ENCODE data around the gene CTNNA1.
"Not testable (repeated sequence)": the region's sequence is repeated elsewhere in the genome, so short reads cannot be mapped to it uniquely, and the experiment has no call there.

The CTNNA1 gene

DNA sequence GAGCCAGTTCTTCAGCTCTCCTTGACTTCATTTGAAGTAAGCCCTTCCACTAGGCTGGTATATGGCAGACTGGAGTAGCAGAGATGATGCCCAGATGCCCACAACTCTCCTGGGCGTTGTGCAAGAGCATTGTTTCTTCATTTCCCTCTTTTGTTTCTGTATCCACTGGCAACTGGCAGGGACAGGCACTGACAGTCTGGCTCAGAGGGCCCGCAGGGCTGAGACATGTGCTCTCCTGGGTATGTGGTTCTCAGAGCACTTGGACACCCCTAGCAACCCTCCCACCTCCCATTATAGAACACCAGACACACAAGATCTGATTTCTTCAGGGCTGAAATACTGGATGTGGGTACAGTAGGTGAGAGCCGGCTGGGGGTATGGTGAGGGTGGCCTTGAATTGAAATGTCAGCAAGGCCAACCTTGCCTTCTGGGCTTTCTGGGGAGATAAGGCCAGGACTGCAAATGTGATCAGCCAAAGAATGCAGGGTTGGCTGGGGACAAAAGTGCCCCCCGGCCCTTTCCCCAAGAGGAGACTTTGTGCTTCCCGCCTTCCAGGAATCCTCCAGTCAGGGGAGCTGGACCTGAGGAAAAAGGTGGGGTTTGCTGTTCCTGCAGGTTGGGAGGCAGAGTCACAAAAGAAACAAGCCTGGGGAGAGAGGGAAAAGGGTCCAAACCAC lies 28.6 kb upstream of the CTNNA1 start:
- DNase-seq (ENCODE audit: low read depth), result no peak

DNA sequence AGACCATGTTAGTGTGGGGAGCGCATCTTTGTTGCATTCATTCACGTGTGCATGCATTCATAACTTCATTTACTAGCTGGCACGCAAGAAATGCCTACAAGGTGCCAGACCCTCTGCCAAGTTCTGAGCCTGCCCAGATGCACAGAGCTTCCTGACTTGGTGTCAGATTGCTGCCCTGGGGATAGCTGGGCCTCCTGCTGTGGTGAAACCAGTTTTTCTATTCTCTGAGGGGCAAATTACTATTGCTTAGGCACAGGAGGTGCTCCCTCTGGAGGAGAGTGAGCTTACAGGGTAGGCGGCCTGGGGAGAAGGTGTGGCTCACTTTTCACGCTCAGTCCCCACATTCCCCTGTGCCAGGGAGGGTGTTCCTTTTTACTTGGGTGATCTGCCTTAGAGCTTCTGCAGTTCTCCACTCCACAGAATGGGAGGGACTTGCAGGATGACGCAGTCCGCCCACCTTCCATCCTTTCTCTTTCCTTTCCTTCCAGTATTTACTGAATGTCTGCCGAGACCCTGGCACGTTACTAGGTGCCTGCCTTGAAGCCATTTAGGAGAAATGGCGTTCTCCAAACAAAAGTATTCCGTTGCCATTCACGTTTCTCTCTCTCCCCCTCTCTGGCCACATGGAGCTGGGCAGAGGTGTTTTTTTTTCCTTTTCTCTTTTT lies 27.9 kb upstream of the CTNNA1 start:
- DNase-seq (ENCODE audit: low read depth), result no peak

DNA sequence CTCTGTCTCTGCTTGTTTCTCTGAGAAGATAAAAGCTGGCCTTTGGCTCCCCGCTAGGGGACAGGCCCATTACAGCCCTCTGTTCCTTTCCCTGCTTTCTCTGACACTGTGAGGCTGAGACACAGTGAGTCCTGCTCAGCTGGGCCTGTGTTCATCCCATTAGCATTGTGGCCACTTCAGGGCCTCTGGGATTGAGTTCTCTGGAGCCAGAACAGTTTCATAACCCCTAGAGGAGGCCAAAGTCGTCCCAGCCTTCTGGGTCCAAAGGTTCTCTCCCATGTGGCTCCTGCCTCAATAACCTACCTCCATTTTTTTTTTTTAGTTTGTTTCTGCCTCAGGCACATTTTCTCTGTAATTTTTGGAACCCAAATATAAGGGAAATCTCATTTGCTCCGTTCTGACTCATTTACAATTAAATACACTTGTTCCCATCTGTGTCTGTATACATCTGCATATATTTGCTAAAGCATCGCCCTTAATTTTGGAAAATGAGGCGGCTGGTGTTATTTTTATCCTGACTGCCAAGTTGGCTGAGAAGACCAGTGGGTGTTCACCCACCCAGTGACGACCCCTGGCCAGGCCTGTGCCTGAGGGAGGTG lies 27.3 kb upstream of the CTNNA1 start:
- no peak for DNase-seq (ENCODE audit: low read depth)

DNA sequence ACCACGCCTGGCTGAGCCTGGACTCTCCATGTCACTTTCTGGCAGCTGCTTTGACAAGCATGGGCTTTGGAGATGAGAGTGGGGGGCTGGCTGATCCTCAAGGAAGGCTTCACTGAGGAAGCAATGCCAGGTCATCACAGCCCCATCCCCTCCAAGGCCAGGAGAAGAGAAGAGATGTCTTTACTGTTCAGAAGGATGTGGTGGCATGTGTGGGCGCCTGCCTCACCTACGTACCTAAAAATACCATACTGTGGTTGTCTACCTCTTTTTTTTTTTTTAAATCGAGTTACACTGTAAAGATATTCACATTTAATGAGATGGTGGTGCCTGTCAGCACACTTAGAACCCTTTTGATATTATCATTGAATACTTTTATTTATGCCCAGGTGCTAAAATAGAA lies 26.4 kb upstream of the CTNNA1 start:
- no peak for DNase-seq (ENCODE audit: low read depth)

DNA sequence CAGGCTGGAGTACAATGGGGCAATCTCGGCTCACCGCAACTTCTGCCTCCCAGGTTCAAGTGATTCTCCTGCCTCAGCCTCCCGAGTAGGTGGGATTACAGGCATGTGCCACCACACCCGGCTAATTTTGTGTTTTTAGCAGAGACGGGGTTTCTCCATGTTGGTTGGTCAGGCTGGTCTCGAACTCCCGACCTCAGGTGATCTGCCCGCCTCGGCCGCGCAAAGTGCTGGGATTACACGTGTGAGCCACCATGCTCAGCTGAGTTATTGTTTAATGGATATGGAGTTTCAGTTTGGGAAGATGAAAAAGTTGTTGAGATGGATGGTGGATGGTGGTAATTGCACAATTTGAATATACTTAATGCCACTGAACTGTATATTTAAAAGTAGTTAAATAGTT lies 22.7 kb upstream of the CTNNA1 start:
- DNase-seq (ENCODE audit: low read depth), result not testable (repeated sequence)

DNA sequence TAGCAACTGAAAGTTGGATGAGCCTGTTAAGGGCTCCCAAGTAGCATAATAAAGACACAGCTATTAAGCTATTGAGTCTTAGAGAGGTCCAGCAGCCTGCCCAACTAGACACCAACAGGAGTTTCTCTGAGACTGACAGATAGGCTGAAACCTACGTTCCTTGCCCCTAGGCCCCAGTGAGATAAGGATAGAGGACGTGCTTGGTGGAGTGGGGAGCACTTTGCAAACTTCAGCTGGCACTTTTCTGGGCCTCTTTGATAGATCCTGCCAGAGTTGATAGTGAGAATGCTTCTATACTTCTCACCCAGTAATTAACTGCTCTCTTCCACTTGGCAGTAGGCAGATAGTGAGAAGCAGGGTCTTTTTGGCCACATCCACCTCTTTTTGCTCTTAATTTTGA lies 20.8 kb upstream of the CTNNA1 start:
- no peak for DNase-seq (ENCODE audit: low read depth)

DNA sequence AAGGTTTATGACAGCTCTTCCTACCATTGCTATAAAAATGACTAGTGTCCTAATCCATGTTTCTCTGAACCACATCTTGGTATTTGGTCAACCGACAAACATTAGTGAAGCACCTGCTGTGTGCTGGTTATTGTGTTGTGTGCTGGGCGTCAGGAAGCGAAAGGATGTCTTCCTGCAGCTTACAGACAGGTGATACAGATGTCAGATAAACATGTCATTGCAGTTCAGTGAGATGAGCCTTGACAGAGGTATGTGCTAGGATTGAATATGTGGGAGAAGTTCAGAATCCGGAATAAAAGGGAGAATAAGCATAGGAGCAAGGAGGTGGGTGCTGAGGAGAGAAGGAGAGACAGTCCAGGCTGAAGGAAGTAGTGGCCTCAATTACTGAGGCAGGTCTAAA lies 20.3 kb upstream of the CTNNA1 start:
- DNase-seq (ENCODE audit: low read depth), result no peak

DNA sequence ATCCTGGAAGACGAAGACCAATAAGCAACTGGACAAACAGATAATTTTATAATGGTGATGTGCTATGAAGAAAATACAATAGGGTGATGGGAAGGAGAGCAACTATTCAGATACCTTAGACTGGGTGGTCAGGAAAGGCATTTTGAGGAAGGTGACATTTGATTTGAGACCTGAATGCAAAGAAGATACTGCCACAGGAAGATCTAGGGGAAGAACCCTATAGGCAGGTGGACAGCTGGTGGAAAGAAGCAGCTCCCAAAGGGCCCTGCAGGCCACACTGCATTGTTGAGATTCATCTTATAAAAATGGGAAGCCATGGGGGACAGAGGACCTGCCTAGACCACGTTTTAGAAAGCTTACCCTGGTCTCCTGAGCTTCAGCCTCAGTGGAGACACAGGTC lies 19.7 kb upstream of the CTNNA1 start:
- no peak for DNase-seq (ENCODE audit: low read depth)

DNA sequence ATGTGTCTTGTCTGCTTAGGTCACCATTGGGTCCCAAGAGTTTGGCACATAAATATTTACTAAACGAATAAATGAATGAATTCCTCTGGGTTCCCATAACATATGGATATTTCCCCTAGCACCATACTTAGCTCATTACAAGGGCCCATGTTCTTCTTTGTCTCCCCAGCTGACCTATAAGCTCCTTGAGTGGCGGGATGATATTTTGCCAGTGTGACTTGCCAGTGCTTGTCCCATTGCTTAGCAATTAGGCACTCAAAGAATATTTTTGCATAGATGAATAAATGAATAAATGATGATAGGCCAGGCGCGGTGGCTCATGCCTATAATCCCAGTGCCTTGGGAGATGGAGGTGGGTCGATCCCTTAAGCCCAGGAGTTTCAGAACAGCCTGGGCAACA lies 16.9 kb upstream of the CTNNA1 start:
- DNase-seq (ENCODE audit: low read depth), result no peak

DNA sequence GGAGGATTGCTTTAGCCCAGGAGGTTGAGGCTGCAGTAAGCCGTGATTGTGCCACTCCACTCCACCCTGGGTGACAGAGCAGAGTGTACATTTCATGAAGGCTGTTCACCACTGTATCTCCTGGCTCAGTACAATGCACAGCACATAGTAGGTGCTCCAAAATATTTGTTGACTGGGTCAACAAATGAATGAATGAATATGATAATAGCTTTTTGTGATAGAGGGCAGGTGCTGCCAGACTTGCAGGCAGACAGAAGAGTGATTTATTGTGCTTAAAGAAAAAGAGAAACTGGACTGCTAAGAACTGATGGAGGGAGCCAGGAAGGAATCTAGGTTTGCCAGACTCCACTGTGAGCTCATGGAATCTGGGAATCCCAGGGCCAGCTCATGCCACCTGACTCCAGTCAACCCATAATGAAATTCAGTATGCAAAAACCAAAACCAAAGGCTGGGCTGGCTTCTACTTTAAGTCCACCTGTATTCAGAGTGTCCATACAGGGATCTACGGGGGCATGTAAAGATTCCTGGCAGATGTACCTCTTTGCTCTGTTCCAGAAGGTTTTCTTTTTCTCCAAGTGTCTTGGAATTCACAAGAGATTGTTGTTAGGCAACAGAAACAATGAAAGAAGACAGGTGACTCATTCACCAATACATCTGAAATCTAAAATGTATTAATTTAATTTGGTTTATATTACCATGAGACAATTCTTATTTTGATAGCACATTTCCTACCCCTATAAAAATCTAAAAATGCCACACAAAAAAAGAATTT lies 15.5 kb upstream of the CTNNA1 start:
- DNase-seq (ENCODE audit: low read depth), result no peak

DNA sequence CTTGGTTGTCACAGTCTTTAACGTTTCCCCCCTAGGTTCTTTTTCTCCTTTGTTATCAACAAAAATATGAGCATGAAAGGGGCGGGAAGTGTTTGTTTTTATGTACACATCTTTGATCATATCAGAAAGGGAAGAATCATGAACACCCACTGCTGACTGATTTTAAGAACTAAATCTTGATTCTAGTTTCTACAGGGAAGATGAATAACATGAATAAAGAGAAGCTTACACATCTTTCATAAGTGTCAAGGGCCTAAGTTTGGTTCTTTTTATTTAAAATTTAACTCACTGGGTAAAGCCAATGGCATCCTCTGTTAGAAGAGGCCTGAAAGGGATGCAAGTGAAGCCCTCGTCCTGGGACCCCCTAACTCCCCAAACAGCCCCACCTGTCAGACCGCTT lies 14.8 kb upstream of the CTNNA1 start:
- DNase-seq (ENCODE audit: low read depth), result no peak

DNA sequence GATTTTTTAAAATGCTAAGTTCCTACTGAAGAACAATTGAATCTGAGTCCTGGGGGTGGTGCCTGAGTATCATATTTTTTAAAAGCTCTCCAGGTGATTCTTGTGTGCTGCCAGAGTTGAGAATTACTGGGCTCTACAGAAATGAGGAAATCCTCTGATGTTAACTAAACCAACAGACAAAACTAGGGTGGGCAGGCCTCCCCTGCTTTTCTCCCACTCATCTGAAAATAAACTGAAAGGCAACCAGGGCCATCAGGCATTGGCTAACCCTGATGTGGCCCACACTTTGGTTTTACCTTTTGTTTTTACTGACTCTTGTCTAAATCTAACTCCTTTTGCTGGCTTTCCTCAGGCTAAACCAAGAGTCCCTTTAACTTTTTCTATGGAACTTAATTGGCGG lies 13.3 kb upstream of the CTNNA1 start:
- no peak for DNase-seq (ENCODE audit: low read depth)

DNA sequence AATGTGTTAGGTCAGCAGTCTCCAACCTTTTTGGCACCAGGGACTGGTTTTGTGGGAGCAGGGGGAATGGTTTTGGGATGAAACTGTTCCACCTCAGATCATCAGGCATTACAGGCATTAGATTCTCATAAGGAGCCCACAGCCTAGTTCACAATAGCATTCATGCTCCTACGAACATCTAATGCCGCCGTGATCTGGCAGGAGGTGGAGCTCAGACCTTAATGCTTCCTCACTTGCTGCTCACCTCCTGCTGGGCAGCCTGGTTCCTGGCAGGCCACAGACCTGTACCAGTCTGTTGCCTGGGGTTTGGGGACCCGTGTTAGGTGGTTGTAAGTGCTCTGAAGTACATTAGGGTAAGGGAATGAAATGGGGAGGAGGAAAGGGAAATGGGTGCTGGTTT lies 9.7 kb upstream of the CTNNA1 start:
- DNase-seq (ENCODE audit: low read depth), result no peak

DNA sequence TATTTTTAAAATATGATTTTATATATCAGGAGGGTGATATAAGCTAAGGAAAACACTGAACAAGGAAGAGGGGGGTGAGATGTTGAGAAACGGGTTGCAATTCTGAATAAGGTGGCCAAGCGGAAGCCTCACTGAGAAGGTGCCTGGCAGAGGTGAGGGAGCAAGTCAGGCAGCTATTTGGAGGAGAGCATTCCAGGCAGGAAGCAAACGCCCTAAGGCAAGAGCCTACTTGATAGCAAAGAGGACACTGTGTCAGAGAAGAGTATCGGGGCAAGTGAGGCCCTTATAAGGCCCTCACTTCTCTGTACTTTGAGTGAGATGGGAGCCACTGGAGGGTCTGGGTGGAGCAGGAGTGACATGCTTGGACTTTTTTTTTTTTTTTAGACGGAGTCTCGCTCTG lies 8.0 kb upstream of the CTNNA1 start:
- DNase-seq (ENCODE audit: low read depth), result no peak

DNA sequence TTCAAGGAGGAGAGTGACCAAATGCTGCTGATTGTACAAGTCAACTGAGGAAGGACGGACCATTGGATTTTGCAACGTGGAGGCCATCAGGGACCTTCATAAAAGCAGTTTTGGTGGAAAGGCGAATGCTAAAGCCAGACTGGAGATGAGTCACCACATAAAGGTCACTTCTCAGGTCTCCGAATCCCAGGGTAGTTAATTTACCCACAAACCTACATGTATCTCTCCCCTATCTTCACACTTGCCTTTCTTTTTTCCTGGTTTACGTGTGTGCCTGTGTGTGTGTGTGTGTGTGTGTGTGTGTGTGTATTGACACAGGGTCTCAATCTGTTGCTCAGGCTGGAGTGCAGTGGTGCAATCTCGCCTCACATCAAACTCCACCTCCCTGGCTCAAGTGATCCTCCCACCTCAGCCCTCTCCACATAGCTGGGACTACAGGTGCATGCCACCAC lies 4.6 kb upstream of the CTNNA1 start:
- no peak for DNase-seq (ENCODE audit: low read depth)

DNA sequence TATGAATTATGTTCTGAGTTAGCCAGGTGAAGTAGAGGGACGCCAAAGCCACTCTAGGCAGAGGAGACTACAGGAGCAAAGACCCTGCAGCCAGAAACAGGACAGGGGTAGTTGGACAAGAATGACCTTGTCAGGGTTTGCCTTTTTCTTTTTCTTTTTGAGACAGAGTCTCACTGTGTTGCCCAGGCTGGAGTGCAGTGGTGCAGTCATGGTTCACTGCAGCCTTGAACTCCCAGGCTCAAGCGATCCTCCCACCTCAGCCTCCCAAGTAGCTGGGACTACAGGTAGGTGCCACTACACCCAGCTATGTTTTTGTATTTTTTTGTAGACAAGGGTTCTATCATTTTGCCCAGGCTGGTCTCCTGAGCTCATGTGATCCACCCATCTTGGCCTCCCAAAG lies 1.9 kb upstream of the CTNNA1 start:
- DNase-seq (ENCODE audit: low read depth), result not testable (repeated sequence)

DNA sequence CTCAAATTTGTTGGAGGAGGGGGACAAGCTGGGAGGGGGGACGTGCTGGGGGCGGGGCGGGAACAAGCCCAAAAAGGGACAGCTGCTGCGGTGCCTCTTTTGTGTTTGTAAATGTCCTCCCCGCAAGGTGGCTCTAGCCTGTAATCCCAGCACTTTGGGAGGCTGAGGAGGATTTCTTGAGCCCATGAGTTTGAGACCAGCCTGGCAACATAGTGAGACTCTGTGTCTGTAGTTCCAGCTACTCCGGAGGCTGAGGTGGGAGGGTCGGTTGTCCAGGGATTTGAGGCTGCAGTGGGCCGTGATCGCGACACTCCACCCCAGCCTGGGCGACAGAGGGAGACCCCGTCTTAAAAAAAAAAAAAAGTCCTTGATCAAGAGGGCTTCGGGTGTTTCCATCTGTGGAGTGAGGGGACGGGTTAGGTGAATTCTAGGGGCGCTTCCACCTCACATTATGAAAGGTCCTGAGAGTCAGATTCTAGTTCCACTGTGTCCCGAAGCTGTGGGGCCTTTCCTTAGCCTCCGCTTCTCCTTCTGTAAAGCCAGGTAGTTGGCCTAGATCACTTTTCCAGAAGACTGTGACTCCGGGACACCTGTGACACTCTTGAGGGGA lies 779 bp upstream of the CTNNA1 start:
- no peak for DNase-seq (ENCODE audit: low read depth)

DNA sequence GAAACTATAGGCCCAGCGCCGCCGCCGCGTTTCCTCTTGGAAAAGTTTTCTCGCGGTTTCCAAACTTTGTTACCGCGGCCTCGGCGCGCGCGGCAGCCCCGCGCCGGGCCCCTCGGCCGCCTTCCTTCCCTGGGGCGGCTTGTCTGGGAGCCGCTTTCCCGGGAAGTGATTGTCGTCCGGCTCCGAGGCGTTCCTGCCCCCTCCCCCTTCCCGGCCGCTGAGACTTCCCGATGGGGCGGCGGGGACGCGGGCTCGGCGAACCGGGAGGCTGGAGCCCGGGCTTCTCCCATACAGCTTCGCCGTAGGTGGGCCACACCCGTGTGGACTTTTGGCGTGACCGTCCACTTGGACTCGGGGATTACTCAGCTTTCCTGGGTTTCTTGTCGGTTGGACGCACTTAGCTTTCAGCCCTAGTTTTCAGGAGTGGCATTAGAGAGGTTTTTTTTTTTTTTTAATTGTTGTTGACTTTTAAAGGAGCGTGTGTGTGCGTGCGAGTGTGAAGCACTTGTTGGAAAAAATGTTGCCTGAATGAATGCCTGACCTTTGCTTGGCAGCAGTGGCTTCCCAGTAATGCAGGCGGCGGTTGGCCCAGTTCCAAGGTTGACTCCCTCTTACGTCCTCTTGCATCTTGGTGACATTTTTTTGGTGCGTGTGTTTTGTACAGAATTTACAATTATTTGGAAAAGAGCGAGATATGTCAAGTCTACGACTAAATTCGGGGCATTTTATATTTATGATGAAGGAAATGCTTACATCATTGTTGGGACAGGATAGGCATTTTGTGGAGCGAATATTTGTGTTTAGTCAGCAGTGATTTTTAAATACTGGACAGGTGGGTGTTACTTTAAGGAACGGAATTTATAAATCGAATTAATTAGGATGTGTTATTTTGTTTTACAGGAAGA lies 821 bp downstream of the CTNNA1 start:
- no peak for DNase-seq (ENCODE audit: low read depth)

DNA sequence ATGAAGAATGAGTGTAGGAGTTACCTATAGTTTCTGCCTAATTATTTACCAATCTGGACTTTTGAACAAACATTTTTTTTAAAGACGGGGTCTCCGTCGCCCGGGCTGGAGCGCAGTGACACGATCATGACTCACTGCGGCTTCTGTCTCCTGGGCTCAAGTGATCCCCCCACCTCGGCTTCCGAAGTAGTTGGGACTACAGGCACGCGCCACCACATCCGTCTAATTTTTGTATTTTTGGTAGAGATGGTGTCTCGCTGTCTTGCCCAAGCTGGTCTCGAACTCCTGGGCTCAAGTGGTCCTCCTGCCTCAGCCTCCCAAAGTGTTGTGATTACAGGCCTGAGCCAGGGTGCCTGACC lies 1.5 kb downstream of the CTNNA1 start:
- no peak for DNase-seq (ENCODE audit: low read depth)

DNA sequence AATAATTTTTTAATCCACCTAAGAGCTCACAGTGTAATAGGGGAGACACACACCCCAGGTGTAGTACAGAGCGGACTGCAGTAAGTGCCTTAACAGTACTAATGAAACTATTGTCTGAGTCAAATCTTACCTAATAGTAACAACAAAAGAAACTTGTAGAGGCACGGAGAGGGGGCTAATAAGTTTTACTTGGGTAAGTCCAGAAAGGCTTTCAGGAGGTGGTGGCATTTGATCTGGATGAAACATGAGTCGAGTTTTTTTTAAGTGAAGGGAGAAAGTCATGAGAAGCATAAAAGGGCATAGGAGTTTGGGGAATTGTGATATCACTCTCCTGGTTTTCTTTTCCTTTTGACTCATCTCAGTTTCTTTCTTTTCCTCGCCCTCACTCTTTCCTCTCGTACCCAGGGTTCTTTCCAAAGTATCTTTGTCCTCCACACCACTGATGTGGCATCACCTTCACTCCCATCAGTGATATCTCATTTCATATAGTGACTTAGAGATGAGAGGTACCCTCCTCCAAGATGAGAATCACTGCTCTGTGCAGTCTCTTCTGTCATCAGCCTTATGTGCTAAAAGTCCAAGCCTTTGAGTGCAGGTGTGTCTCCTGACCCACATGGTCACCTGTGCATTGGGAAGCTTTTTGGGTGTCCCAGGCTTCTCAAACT lies 2.0 kb downstream of the CTNNA1 start:
- DNase-seq (ENCODE audit: low read depth), result no peak
